ENCODE results near the gene LIMS2.

The LIMS2 gene

DNA sequence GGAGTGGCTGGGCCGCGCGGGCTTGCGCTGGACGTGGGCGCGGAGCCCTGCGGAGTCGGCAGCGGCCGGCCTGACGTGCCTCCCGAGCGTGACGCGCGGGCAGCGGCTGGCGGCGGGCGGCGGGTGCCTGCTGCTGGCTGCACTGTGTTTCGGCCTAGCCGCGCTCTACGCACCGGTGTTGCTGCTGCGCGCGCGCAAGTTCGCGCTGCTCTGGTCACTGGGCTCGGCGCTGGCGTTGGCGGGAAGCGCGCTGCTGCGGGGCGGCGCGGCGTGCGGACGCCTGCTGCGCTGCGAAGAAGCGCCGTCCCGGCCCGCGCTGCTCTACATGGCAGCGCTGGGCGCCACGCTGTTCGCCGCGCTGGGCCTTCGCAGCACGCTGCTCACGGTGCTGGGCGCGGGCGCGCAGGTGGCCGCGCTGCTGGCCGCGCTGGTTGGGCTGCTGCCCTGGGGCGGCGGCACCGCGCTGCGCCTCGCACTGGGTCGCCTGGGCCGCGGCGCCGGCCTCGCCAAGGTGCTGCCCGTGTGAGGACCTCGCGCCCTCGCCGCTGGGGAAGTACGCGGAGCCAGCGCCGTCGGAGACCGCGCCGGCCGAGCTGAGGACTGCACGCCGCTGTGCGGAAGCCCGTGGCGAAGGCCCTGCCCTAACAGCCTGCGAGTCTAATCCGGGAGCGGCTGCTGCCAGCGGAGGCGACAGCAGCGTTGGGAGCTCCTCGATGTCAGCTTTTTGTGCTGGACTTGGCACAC is 26.5 kb upstream of the LIMS2 start:
- TF ChIP-seq, protein P1, sequence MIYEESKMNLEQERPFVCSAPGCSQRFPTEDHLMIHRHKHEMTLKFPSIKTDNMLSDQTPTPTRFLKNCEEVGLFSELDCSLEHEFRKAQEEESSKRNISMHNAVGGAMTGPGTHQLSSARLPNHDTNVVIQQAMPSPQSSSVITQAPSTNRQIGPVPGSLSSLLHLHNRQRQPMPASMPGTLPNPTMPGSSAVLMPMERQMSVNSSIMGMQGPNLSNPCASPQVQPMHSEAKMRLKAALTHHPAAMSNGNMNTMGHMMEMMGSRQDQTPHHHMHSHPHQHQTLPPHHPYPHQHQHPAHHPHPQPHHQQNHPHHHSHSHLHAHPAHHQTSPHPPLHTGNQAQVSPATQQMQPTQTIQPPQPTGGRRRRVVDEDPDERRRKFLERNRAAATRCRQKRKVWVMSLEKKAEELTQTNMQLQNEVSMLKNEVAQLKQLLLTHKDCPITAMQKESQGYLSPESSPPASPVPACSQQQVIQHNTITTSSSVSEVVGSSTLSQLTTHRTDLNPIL (CRISPR knock-in tag; IDR thresholded peaks at IDR 0.05; ENCODE audit: low read depth), result no peak
- TF ChIP-seq, protein P2, sequence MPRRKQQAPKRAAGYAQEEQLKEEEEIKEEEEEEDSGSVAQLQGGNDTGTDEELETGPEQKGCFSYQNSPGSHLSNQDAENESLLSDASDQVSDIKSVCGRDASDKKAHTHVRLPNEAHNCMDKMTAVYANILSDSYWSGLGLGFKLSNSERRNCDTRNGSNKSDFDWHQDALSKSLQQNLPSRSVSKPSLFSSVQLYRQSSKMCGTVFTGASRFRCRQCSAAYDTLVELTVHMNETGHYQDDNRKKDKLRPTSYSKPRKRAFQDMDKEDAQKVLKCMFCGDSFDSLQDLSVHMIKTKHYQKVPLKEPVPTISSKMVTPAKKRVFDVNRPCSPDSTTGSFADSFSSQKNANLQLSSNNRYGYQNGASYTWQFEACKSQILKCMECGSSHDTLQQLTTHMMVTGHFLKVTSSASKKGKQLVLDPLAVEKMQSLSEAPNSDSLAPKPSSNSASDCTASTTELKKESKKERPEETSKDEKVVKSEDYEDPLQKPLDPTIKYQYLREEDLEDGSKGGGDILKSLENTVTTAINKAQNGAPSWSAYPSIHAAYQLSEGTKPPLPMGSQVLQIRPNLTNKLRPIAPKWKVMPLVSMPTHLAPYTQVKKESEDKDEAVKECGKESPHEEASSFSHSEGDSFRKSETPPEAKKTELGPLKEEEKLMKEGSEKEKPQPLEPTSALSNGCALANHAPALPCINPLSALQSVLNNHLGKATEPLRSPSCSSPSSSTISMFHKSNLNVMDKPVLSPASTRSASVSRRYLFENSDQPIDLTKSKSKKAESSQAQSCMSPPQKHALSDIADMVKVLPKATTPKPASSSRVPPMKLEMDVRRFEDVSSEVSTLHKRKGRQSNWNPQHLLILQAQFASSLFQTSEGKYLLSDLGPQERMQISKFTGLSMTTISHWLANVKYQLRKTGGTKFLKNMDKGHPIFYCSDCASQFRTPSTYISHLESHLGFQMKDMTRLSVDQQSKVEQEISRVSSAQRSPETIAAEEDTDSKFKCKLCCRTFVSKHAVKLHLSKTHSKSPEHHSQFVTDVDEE (CRISPR knock-in tag; IDR thresholded peaks at IDR 0.05), result peak; percentile 30; the same call in 1 of the 2 replicates
- 0 out of 2 replicates have a peak, but pooled peaks have one; percentile 32 for TF ChIP-seq ZFP3 (CRISPR knock-in tag; IDR thresholded peaks at IDR 0.05)
- ATAC-seq, result peak; percentile 65

DNA sequence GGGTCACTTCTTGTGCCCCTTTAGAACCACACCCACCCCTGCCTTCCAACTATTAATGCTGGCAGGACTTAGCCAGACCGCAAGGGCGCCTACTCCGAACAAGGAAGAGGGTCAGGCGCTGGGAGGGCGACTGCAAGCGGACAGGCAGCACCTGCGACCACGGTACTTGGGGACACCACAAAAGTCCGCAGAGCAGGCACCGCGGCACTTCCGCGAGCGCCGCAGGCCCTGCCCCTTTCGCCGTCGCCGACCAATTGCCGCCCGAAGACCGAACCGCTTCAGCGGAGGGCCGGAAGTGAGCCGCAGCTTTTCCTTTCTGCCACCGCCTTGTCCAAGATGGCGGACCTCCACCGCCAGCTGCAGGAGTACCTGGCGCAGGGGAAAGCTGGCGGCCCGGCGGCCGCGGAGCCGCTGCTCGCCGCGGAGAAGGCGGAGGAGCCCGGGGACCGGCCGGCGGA is 25.9 kb upstream of the LIMS2 start, which contains the start of gene SFT2D3:
Gene SFT2D3, plus strand, starts transcription at position 305 of the 458 bp plus-strand sequence. Its CDS starts 32 bp downstream, at position 337.
- TF ChIP-seq SNAI2 (CRISPR knock-in tag; IDR thresholded peaks at IDR 0.05) (no peak), RARB (CRISPR knock-in tag; IDR thresholded peaks at IDR 0.05) (no peak), TOX (CRISPR knock-in tag; IDR thresholded peaks at IDR 0.05; ENCODE audit: borderline replicate concordance) (no peak)
- TF ChIP-seq, protein P2 (CRISPR knock-in tag; IDR thresholded peaks at IDR 0.05), result peak; percentile 27; the same call in 1 of the 2 replicates
- peak; percentile 95 for ATAC-seq

DNA sequence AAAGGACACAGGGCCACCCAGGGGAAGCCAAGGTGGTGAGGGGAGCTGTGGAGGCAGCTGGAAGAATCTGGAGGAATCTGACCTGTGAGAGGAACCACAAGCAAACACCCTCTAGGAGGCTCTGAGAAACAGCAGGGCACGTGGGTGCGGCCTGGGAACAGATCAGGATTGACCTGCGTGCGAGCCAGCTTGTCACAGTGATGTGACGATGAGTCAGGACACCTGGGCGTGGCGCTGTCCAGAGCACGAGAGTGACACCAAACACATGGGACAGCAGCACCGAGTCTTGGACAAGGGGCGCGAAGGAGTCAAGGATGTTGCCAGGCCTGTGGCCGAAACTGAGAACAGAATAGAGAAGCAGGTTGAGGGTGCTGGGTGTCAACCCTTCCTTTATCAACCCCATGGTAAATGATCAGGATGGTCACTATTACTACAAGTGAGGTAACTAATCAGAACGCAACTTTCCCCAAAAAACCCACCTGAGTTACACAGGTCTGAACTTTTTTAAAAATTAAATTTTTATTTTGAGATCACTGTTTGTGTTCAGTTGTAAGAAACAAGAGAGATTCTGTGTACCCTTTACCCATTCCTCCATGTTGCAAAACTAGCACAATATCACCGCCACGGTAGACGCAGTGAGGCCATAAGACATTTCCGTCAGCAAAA is 25.3 kb upstream of the LIMS2 start:
- ATAC-seq, result no peak
- TF ChIP-seq ZNF70 (CRISPR knock-in tag; IDR thresholded peaks at IDR 0.05) (no peak), ZFP3 (CRISPR knock-in tag; IDR thresholded peaks at IDR 0.05) (no peak)

DNA sequence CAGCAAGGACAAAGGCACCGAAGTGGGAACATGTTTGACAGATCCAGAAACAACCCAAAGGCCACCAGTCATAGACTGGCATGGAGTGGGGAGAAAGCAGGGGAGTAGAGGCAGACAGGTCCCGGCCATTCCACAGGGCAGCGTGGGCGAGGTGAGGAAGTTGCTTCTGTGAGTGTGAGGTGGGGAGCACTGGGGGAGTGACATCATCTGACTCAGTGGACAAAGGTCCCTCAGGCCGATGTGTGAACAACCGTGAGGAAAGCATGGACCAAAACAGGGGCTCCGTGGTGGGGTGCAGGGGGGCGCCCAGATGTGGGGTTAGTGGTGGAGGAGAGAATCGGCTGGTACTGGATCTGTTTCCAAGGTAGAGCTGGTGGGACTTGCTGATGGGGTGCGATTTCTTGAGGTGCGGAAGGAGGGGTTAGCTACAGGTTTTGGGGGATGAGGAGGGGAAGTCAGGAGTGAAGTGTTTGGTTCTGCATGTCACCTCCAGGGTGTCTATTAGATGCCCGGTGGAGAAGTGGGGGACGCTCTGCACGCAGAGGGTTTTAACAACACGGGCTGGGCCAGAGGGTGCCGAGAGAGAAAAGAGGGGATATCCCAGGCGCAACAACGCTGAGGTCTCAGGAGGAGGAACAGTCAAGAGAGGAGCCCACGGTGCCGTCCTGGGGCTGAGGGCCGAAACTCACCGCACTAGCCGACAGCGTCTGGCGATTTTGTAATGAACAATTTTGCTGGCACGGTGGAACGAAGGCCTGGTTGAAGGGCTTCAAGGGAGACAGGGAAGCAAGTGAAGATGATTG is 23.4 kb upstream of the LIMS2 start:
- TF ChIP-seq RARB (CRISPR knock-in tag; IDR thresholded peaks at IDR 0.05) (no peak), ESRRG (CRISPR knock-in tag; IDR thresholded peaks at IDR 0.05) (no peak), OSR1 (CRISPR knock-in tag; IDR thresholded peaks at IDR 0.05) (no peak), TCF4 (CRISPR knock-in tag; IDR thresholded peaks at IDR 0.05; ENCODE audit: borderline replicate concordance) (no peak), ZNF8 (CRISPR knock-in tag; IDR thresholded peaks at IDR 0.05) (no peak), ZC3H10 (CRISPR knock-in tag; IDR thresholded peaks at IDR 0.05) (no peak), GLIS3 (CRISPR knock-in tag; IDR thresholded peaks at IDR 0.05) (no peak), PPARA (CRISPR knock-in tag; IDR thresholded peaks at IDR 0.05; ENCODE audit: borderline replicate concordance) (no peak), ARNTL (CRISPR knock-in tag; IDR thresholded peaks at IDR 0.05; ENCODE audit: borderline replicate concordance, low read depth) (no peak), ZNF70 (CRISPR knock-in tag; IDR thresholded peaks at IDR 0.05) (no peak), ZFP30 (CRISPR knock-in tag; IDR thresholded peaks at IDR 0.05) (no peak)
- TF ChIP-seq, protein P1 (CRISPR knock-in tag; IDR thresholded peaks at IDR 0.05; ENCODE audit: low read depth), result no peak
- TF ChIP-seq, protein P2 (CRISPR knock-in tag; IDR thresholded peaks at IDR 0.05), result no peak
- TF ChIP-seq, protein P3, sequence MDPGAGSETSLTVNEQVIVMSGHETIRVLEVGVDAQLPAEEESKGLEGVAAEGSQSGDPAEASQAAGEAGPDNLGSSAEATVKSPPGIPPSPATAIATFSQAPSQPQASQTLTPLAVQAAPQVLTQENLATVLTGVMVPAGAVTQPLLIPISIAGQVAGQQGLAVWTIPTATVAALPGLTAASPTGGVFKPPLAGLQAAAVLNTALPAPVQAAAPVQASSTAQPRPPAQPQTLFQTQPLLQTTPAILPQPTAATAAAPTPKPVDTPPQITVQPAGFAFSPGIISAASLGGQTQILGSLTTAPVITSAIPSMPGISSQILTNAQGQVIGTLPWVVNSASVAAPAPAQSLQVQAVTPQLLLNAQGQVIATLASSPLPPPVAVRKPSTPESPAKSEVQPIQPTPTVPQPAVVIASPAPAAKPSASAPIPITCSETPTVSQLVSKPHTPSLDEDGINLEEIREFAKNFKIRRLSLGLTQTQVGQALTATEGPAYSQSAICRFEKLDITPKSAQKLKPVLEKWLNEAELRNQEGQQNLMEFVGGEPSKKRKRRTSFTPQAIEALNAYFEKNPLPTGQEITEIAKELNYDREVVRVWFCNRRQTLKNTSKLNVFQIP (CRISPR knock-in tag; IDR thresholded peaks at IDR 0.05; ENCODE audit: borderline replicate concordance, low read depth), result no peak
- ATAC-seq, result no peak
